GM23338 (cell line): ENCODE results near the gene MRPL23. TPM values are rescaled to one million over a fixed set of nuclear protein-coding genes. Genes with fewer than 3 reads are reported as not detected.

Experiments
- ATAC-seq: fragments of 200-7000 bp; cut with Tn5 transposase; 3 replicates; pipeline ENCODE4 v1.9.1; 2020
- DNase-seq: peaks from one replicate; pipeline ENCODE4 v3.0.0-alpha.2; 2015; ENCODE audit warnings: low spot score
- H2AFZ ChIP-seq: fragments of 200-600 bp; sonication (generic); 2 replicates; pipeline ENCODE4 v1.8.0; 2016; ENCODE audit warnings: antibody characterized with exemption, mild to moderate bottlenecking, moderate library complexity
- H3F3A ChIP-seq: fragments of 200-600 bp; sonication (generic); replicated peaks from 2 replicates; pipeline ENCODE4 v1.8.0; 2017; ENCODE audit warnings: antibody characterized with exemption, mixed run types, low read depth
- H3K27ac ChIP-seq: fragments of 200-600 bp; sonication (generic); 2 replicates; pipeline ENCODE4 v1.6.1; 2016; ENCODE audit warnings: low read depth
- H3K27me3 ChIP-seq: fragments of 200-600 bp; sonication (generic); 2 replicates; pipeline ENCODE4 v1.8.0; 2016; ENCODE audit warnings: mild to moderate bottlenecking, mixed run types, moderate library complexity; ENCODE audit not compliant: insufficient read depth
- H3K36me3 ChIP-seq: fragments of 200-600 bp; sonication (generic); 2 replicates; pipeline ENCODE4 v1.8.0; 2016; ENCODE audit warnings: mild to moderate bottlenecking; ENCODE audit not compliant: insufficient read depth
- H3K4me1 ChIP-seq: fragments of 200-600 bp; sonication (generic); 2 replicates; pipeline ENCODE4 v1.8.0; 2016; ENCODE audit warnings: mild to moderate bottlenecking, moderate library complexity; ENCODE audit not compliant: insufficient read depth
- H3K4me2 ChIP-seq: fragments of 200-600 bp; sonication (generic); 2 replicates; pipeline ENCODE4 v1.7.1; 2017; ENCODE audit warnings: mixed run types
- H3K4me3 ChIP-seq: fragments of 200-600 bp; sonication (generic); 2 replicates; pipeline ENCODE4 v1.6.1; 2016; ENCODE audit warnings: mixed run types
- H3K79me2 ChIP-seq: fragments of 200-600 bp; sonication (generic); replicated peaks from 2 replicates; pipeline ENCODE4 v1.8.0; 2017; ENCODE audit warnings: mild to moderate bottlenecking; ENCODE audit not compliant: insufficient read depth
- H3K9me2 ChIP-seq: fragments of 200-600 bp; sonication (generic); 2 replicates; pipeline ENCODE4 v1.8.0; 2017; ENCODE audit not compliant: insufficient read depth
- H4K20me1 ChIP-seq: fragments of 200-600 bp; sonication (generic); replicated peaks from 2 replicates; pipeline ENCODE4 v1.8.0; 2017; ENCODE audit warnings: mild to moderate bottlenecking; ENCODE audit not compliant: insufficient read depth
- H3K27ac Mint-ChIP-seq: 2 replicates; pipeline ENCODE4 v1.8.0; 2020; ENCODE audit warnings: inconsistent platforms, mild to moderate bottlenecking, moderate library complexity, mixed read lengths
- H3K27me3 Mint-ChIP-seq: 3 replicates; pipeline ENCODE4 v1.8.0; 2022; ENCODE audit warnings: low read depth, mild to moderate bottlenecking, moderate library complexity, mixed read lengths, inconsistent platforms; ENCODE audit not compliant: insufficient read depth, poor library complexity
- H3K36me3 Mint-ChIP-seq: 3 replicates; pipeline ENCODE4 v1.8.0; 2021; ENCODE audit warnings: low read depth, mild to moderate bottlenecking, inconsistent platforms, moderate library complexity, mixed read lengths
- H3K4me1 Mint-ChIP-seq: 3 replicates; pipeline ENCODE4 v1.8.0; 2020; ENCODE audit warnings: mild to moderate bottlenecking, inconsistent platforms, mixed read lengths
- H3K4me3 Mint-ChIP-seq: 3 replicates; pipeline ENCODE4 v1.8.0; 2021; ENCODE audit warnings: moderate library complexity, mild to moderate bottlenecking, inconsistent platforms, mixed read lengths
- H3K9me3 Mint-ChIP-seq: 3 replicates; pipeline ENCODE4 v1.8.0; 2020; ENCODE audit warnings: moderate library complexity, mild to moderate bottlenecking, inconsistent platforms, mixed read lengths
- EZH2phosphoT487 ChIP-seq: fragments of 200-600 bp; sonication (generic); IDR thresholded peaks from one replicate; pipeline ENCODE4 v1.8.1; 2018; ENCODE audit warnings: antibody characterized with exemption; ENCODE audit not compliant: unreplicated experiment
- ZNF462 ChIP-seq: fragments of 250-450 bp; sonication (Bioruptor Pico); IDR thresholded peaks from 2 replicates; pipeline ENCODE4 v1.5.0; 2020; ENCODE audit warnings: mild to moderate bottlenecking, moderate library complexity
- polyA plus RNA-seq: library from polyadenylated mRNA; unstranded; fragments of >200 nt; fragmentation: Nextera tagmentation; extraction: Ambion mirVana; gene quantifications from 2 replicates; pipeline ENCODE4 v1.2.1, GENCODE V29; 2016
- total RNA-seq: library from RNA; depleted of rRNA; stranded (reverse); fragments of >200 nt; shearing (Covaris generic); gene quantifications from 2 replicates; pipeline ENCODE4 v1.2.3, GENCODE V29; 2014
- TF ChIP-seq, protein P1 (sequence below), 2 experiments: fragments of 200-600 bp in 1 of 2; sonication (generic) in 1 of 2; conservative IDR thresholded peaks; 2 replicates each; pipeline versions ENCODE4 v1.5.1 to v1.6.1; 2016 to 2017; ENCODE audit warnings: antibody characterized with exemption in 2 of 2, low read depth in 2 of 2, mild to moderate bottlenecking in 2 of 2, moderate library complexity in 1 of 2

The MRPL23 gene
- total and polyA plus RNA-seq, 2 experiments from 2014 or later, result 84.7 to 91.5 TPM

- no peak for TF ChIP-seq ZNF462 (CRISPR knock-in tag)
- TF ChIP-seq, protein P1, sequence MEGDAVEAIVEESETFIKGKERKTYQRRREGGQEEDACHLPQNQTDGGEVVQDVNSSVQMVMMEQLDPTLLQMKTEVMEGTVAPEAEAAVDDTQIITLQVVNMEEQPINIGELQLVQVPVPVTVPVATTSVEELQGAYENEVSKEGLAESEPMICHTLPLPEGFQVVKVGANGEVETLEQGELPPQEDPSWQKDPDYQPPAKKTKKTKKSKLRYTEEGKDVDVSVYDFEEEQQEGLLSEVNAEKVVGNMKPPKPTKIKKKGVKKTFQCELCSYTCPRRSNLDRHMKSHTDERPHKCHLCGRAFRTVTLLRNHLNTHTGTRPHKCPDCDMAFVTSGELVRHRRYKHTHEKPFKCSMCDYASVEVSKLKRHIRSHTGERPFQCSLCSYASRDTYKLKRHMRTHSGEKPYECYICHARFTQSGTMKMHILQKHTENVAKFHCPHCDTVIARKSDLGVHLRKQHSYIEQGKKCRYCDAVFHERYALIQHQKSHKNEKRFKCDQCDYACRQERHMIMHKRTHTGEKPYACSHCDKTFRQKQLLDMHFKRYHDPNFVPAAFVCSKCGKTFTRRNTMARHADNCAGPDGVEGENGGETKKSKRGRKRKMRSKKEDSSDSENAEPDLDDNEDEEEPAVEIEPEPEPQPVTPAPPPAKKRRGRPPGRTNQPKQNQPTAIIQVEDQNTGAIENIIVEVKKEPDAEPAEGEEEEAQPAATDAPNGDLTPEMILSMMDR (conservative IDR thresholded peaks at IDR 0.05; ENCODE audit: low read depth in 2 of 2), result no peak
These were observed 20.7 kb upstream of the MRPL23 start (continued) for GRCh38 chr11:1926156-1927025.

DNA sequence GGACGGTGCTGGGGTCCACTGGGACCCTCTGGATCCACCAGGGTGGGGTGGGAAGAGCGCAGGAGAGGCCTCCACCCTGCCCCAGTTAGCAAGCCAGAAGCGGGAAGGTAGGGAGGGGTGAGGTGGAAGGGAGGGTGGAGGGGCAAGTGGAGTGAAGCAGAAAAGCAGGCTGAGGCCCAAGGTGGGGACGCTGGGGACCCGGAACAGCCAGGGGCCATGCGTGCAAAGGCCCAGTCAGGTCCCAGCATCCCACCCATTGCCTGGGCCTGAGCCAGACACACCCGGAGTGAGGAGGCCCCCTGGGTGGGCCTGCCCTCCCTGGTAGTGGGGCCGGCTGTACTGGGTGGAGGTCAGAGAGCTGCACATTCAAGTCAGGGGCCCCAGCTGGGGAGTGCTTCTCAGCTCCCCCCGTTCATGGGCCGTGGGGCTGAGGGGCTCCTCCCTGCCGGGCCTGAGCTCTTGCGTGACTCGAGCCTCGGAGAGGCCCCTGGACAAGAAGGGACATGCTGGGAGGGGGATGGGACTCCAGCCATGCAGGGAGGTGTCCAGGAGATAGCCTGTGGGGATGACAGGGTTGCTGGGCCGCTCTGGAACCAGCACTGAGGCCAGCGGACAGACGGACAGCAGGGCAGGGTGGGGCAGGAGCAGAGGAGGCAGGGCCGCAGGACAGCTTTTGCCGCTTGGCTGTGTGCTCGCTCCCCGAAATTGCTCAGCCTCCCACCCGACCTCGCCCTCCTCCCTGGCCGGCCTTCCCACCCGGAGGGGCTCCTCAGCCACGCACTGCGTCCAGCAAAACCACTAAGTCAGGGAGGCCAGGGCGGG lies 19.9 kb upstream of the MRPL23 start:
- no peaks in the 10 kb centered on the region for H3K4me1 ChIP-seq
- no peak overlapping the region for H3K4me3 ChIP-seq
- Mint-ChIP-seq H3K4me1 (0 out of 3 replicates have a peak, but pooled peaks cover 5% of the 10 kb centered on the region), H3K27me3 (peaks cover 10% of the 10 kb centered on the region), H3K9me3 (no peaks in the 10 kb centered on the region), H3K4me3 (no peak overlapping the region), H3K36me3 (no peaks in the 10 kb centered on the region), H3K27ac (no peak overlapping the region)
- DNase-seq (no peak), ATAC-seq (no peak)
- no peaks in the 10 kb centered on the region for H3K79me2 ChIP-seq
- H4K20me1 ChIP-seq, result no peaks in the 10 kb centered on the region
- H3K4me2 ChIP-seq, result no peak overlapping the region
- H3K36me3 ChIP-seq, result no peaks in the 10 kb centered on the region
- H3K27me3 ChIP-seq, result no peaks in the 10 kb centered on the region
- no peaks in the 10 kb centered on the region for H3K9me2 ChIP-seq
- H3K27ac ChIP-seq, result no peak overlapping the region
- no peaks in the 10 kb centered on the region for H3F3A ChIP-seq
- no peak overlapping the region for H2AFZ ChIP-seq
- TF ChIP-seq EZH2phosphoT487, result no peak
- no peak for TF ChIP-seq ZNF462 (CRISPR knock-in tag)
